GM12878 (cell line): ENCODE data around the gene TMED7.

Source experiments
- PBX3 ChIP-seq: IDR thresholded peaks from 2 replicates; pipeline ENCODE4 v1.6.1; 2011; ENCODE audit warnings: mild to moderate bottlenecking, low read depth, low read length, moderate library complexity; ENCODE audit not compliant: insufficient replicate concordance
- ZNF274 ChIP-seq: IDR thresholded peaks from one replicate; pipeline ENCODE4 v1.8.0; 2011; ENCODE audit not compliant: insufficient read length, insufficient read depth
- TF ChIP-seq, protein P1 (sequence below): fragments of 450-650 bp; IDR thresholded peaks from 2 replicates; pipeline ENCODE4 v1.6.1; 2017; ENCODE audit warnings: mild to moderate bottlenecking

GRCh38 chr5:115673596-115673995 is 47.8 kb upstream of the TMED7 start:
- no peak for TF ChIP-seq ZNF274
- TF ChIP-seq, protein P1, sequence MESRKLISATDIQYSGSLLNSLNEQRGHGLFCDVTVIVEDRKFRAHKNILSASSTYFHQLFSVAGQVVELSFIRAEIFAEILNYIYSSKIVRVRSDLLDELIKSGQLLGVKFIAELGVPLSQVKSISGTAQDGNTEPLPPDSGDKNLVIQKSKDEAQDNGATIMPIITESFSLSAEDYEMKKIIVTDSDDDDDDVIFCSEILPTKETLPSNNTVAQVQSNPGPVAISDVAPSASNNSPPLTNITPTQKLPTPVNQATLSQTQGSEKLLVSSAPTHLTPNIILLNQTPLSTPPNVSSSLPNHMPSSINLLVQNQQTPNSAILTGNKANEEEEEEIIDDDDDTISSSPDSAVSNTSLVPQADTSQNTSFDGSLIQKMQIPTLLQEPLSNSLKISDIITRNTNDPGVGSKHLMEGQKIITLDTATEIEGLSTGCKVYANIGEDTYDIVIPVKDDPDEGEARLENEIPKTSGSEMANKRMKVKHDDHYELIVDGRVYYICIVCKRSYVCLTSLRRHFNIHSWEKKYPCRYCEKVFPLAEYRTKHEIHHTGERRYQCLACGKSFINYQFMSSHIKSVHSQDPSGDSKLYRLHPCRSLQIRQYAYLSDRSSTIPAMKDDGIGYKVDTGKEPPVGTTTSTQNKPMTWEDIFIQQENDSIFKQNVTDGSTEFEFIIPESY, result no peak
- no peak for TF ChIP-seq PBX3
